ENCODE measurements around the gene SKI.

GRCh38 chr1:2232255-2232915 lies 4.3 kb downstream of the SKI start:
- no peak for TF ChIP-seq ZNF274 (IDR thresholded peaks at IDR 0.05; ENCODE audit: borderline replicate concordance, extremely low read depth, low read length)
- TF ChIP-seq POLR2A (IDR thresholded peaks at IDR 0.05; ENCODE audit: control extremely low read depth in 1 of 2, low read depth in 2 of 2, low read length in 2 of 2), result no peak
- TF ChIP-seq CHD2 (IDR thresholded peaks at IDR 0.05; ENCODE audit: low read length), result no peak
- TF ChIP-seq EP300 (IDR thresholded peaks at IDR 0.05; ENCODE audit: borderline replicate concordance in 1 of 2, low read depth in 2 of 2, low read length in 2 of 2), result no peak
- TF ChIP-seq CHD1 (IDR thresholded peaks at IDR 0.05; ENCODE audit: low read depth, low read length), result no peak
- TF ChIP-seq EGR1 (IDR thresholded peaks at IDR 0.05; ENCODE audit: borderline replicate concordance, low read depth, low read length), result no peak
- no peak for TF ChIP-seq SP1 (IDR thresholded peaks at IDR 0.05; ENCODE audit: low read depth, low read length)
- TF ChIP-seq TCF12 (IDR thresholded peaks at IDR 0.05; ENCODE audit: low read depth, low read length), result no peak
- TF ChIP-seq EZH2 (IDR thresholded peaks at IDR 0.05; ENCODE audit: low read depth, low read length, severe bottlenecking), result no peak
- TF ChIP-seq ASH2L (IDR thresholded peaks at IDR 0.05; ENCODE audit: low read length), result no peak
- no peak for TF ChIP-seq RAD21 (IDR thresholded peaks at IDR 0.05 in 1 of 2, conservative IDR thresholded peaks at IDR 0.05 in 1 of 2; ENCODE audit: low read depth in 2 of 2, low read length in 2 of 2)

Measured in H1 (cell line).